H1 (cell line): ENCODE results near the gene DYNLT1. TPM values are rescaled to one million over a fixed set of nuclear protein-coding genes. Genes with fewer than 3 reads are reported as not detected.

Source experiments
- CTCF ChIA-PET: fragments of 300-600 bp; sonication (Branson Sonifier 250); formaldehyde crosslinking; loops from one replicate; lab custom pipeline; 2021; ENCODE audit not compliant: partially characterized antibody; lab: Charles Lee
- POLR2A ChIA-PET: fragments of 300-600 bp; sonication (Branson Sonifier 250); formaldehyde crosslinking; loops from one replicate; lab custom pipeline; 2021; ENCODE audit warnings: inconsistent platforms; ENCODE audit not compliant: partially characterized antibody; lab: Charles Lee
- DNase-seq, 2 experiments: peaks; one replicate each; pipeline versions ENCODE4 v3.0.0 to v3.0.0-alpha.2; 2010 to 2022; ENCODE audit warnings: low spot score in 2 of 2, low read depth in 1 of 2, mixed read lengths in 1 of 2
- FAIRE-seq: peaks from 2 replicates; lab custom pipeline; 2011; peaks lifted over from hg19 to GRCh38; lab: Jason Lieb, UNC
- H2AFZ ChIP-seq: 2 replicates; pipeline ENCODE4 v1.8.1; 2012; ENCODE audit warnings: low read length, inconsistent platforms
- H2AK5ac ChIP-seq: 2 replicates; pipeline ENCODE4 v1.6.1; 2013; ENCODE audit warnings: low read depth, low read length
- H2BK120ac ChIP-seq: replicated peaks from 2 replicates; pipeline ENCODE3; 2013; ENCODE audit warnings: low read depth, low read length, inconsistent platforms
- H2BK12ac ChIP-seq: 2 replicates; pipeline ENCODE4 v1.6.1; 2013; ENCODE audit warnings: low read depth, low read length
- H2BK15ac ChIP-seq: 2 replicates; pipeline ENCODE4 v1.6.1; 2013; ENCODE audit warnings: low read length
- H2BK20ac ChIP-seq: 2 replicates; pipeline ENCODE4 v1.6.1; 2013; ENCODE audit warnings: low read length
- H2BK5ac ChIP-seq: 2 replicates; pipeline ENCODE4 v1.6.1; 2013; ENCODE audit warnings: low read depth, low read length
- H3K14ac ChIP-seq: 2 replicates; pipeline ENCODE4 v1.6.1; 2013; ENCODE audit warnings: inconsistent platforms; ENCODE audit not compliant: insufficient read length
- H3K18ac ChIP-seq: 2 replicates; pipeline ENCODE4 v1.6.1; 2013; ENCODE audit warnings: low read length; ENCODE audit errors: extremely low read depth
- H3K23ac ChIP-seq: 2 replicates; pipeline ENCODE4 v1.6.1; 2013; ENCODE audit warnings: inconsistent platforms; ENCODE audit not compliant: insufficient read length
- H3K23me2 ChIP-seq: 2 replicates; pipeline ENCODE4 v1.6.1; 2013; ENCODE audit warnings: low read depth, low read length
- H3K27ac ChIP-seq: 2 replicates; pipeline ENCODE4 v1.6.1; 2011; ENCODE audit warnings: low read depth, low read length, inconsistent platforms
- H3K27me3 ChIP-seq, 4 experiments: replicated peaks in 1 of 4; 1 replicate in 1 of 4; 2 replicates in 3 of 4; pipeline versions ENCODE4 v1.6.1 to v1.8.1; 2011 to 2013; ENCODE audit warnings: low read length in 3 of 4, mild to moderate bottlenecking in 3 of 4, inconsistent platforms in 2 of 4, mixed read lengths in 2 of 4, moderate library complexity in 1 of 4; ENCODE audit not compliant: control insufficient read depth in 3 of 4, insufficient read depth in 3 of 4; ENCODE audit errors: extremely low read depth in 1 of 4
- H3K36me3 ChIP-seq, 4 experiments: 2 replicates each; pipeline versions ENCODE4 v1.6.1 to v1.8.1; 2011 to 2013; ENCODE audit warnings: mild to moderate bottlenecking in 4 of 4, low read length in 3 of 4, moderate library complexity in 2 of 4, control low read depth in 1 of 4, inconsistent platforms in 1 of 4; ENCODE audit not compliant: insufficient read depth in 4 of 4, control insufficient read depth in 2 of 4
- H3K4ac ChIP-seq: replicated peaks from 2 replicates; pipeline ENCODE3; 2013; ENCODE audit warnings: low read length, low read depth, mixed read lengths, inconsistent platforms; ENCODE audit not compliant: insufficient read length
- H3K4me1 ChIP-seq, 4 experiments: replicated peaks in 1 of 4; 1 replicate in 1 of 4; 2 replicates in 3 of 4; pipeline versions ENCODE4 v1.6.1 to v1.8.1; 2011 to 2013; ENCODE audit warnings: low read length in 3 of 4, inconsistent platforms in 2 of 4, mixed read lengths in 1 of 4; ENCODE audit not compliant: insufficient read depth in 4 of 4, control insufficient read depth in 3 of 4
- H3K4me2 ChIP-seq, 2 experiments: 2 replicates each; pipeline versions ENCODE4 v1.6.1 to v1.8.1; 2011 to 2013; ENCODE audit warnings: low read depth in 2 of 2, low read length in 2 of 2, control low read depth in 1 of 2, inconsistent platforms in 1 of 2, mild to moderate bottlenecking in 1 of 2; ENCODE audit not compliant: insufficient read depth in 1 of 2
- H3K4me3 ChIP-seq, 4 experiments: fragments of 200-600, 300-600 bp in 1 of 4; sonication (generic), shearing (Covaris generic), sonication (Bioruptor Twin) in 1 of 4; 2 replicates each; pipeline versions ENCODE4 v1.5.1 to v1.8.1; 2011 to 2016; ENCODE audit warnings: low read length in 4 of 4, low read depth in 3 of 4, control low read depth in 2 of 4, inconsistent platforms in 2 of 4, mild to moderate bottlenecking in 2 of 4, mixed read lengths in 1 of 4, moderate library complexity in 1 of 4; ENCODE audit not compliant: insufficient read depth in 2 of 4; ENCODE audit errors: extremely low read depth in 1 of 4
- H3K56ac ChIP-seq: replicated peaks from 2 replicates; pipeline ENCODE3; 2013; ENCODE audit warnings: low read depth, mild to moderate bottlenecking, mixed read lengths, low read length, inconsistent platforms; ENCODE audit not compliant: insufficient read length
- H3K79me1 ChIP-seq: 2 replicates; pipeline ENCODE4 v1.6.1; 2013; ENCODE audit warnings: low read depth, low read length, control low read depth
- H3K79me2 ChIP-seq, 2 experiments: 2 replicates each; pipeline versions ENCODE4 v1.6.1 to v1.8.1; 2012 to 2013; ENCODE audit warnings: low read length in 2 of 2, mild to moderate bottlenecking in 2 of 2, inconsistent platforms in 1 of 2; ENCODE audit not compliant: insufficient read depth in 2 of 2, control insufficient read depth in 1 of 2
- H3K9ac ChIP-seq, 4 experiments: replicated peaks in 1 of 4; 1 replicate in 1 of 4; 2 replicates in 3 of 4; pipeline versions ENCODE4 v1.6.1 to v1.8.1; 2011 to 2013; ENCODE audit warnings: low read depth in 3 of 4, low read length in 3 of 4, control low read depth in 2 of 4, mild to moderate bottlenecking in 2 of 4, moderate library complexity in 2 of 4, inconsistent platforms in 1 of 4; ENCODE audit errors: extremely low read depth in 1 of 4
- H3K9me3 ChIP-seq, 2 experiments: 2 replicates each; pipeline versions ENCODE4 v1.6.1 to v1.8.1; 2012 to 2013; ENCODE audit warnings: mild to moderate bottlenecking in 2 of 2, moderate library complexity in 2 of 2, control low read depth in 1 of 2, inconsistent platforms in 1 of 2, low read depth in 1 of 2, low read length in 1 of 2, mixed read lengths in 1 of 2; ENCODE audit not compliant: insufficient read depth in 2 of 2
- H4K20me1 ChIP-seq, 2 experiments: replicated peaks in 1 of 2; 2 replicates each; pipeline versions ENCODE3 to v1.8.1; 2011 to 2013; ENCODE audit warnings: inconsistent platforms in 2 of 2, low read length in 2 of 2, mild to moderate bottlenecking in 1 of 2; ENCODE audit not compliant: insufficient read depth in 2 of 2, control insufficient read depth in 1 of 2
- H4K5ac ChIP-seq: 2 replicates; pipeline ENCODE4 v1.6.1; 2013; ENCODE audit warnings: low read length, low read depth, mixed read lengths, inconsistent platforms; ENCODE audit not compliant: insufficient read length
- H4K8ac ChIP-seq: 2 replicates; pipeline ENCODE4 v1.8.0; 2013; ENCODE audit warnings: mild to moderate bottlenecking, moderate library complexity, low read length, inconsistent platforms; ENCODE audit not compliant: insufficient read depth; ENCODE audit errors: extremely low read depth
- H4K91ac ChIP-seq: replicated peaks from 2 replicates; pipeline ENCODE3; 2013; ENCODE audit warnings: low read length, mixed read lengths, inconsistent platforms; ENCODE audit not compliant: insufficient read length
- BACH1 ChIP-seq: IDR thresholded peaks from 2 replicates; pipeline ENCODE4 v1.6.1; 2012; ENCODE audit warnings: low read length, improper control_type of control experiment
- CBX5 ChIP-seq: fragments of 300-800, 300-1000 bp; sonication (generic); IDR thresholded peaks from 2 replicates; pipeline ENCODE4 v1.7.1; 2016; ENCODE audit warnings: antibody characterized with exemption, low read length, low read depth
- CREB1 ChIP-seq: IDR thresholded peaks from 2 replicates; pipeline ENCODE4 v1.6.1; 2012; ENCODE audit warnings: inconsistent platforms
- TAF7 ChIP-seq: optimal IDR thresholded peaks from 2 replicates; pipeline ENCODE3; 2011; ENCODE audit warnings: low read depth, mild to moderate bottlenecking, inconsistent platforms, low read length, moderate library complexity, borderline replicate concordance
- TCF12 ChIP-seq: IDR thresholded peaks from 2 replicates; pipeline ENCODE4 v1.6.1; 2011; ENCODE audit warnings: low read depth, mild to moderate bottlenecking, low read length
- WGBS, 2 experiments: shearing (Covaris generic) in 1 of 2; methylation state at CpG; one replicate each; pipeline versions ENCODE4 v1.1.6 to v1.1.7; 2013 to 2015; ENCODE audit warnings: low lambda C conversion rate in 2 of 2, mixed read lengths in 2 of 2, inconsistent platforms in 1 of 2, low coverage in 1 of 2, missing lambda C conversion rate in 1 of 2; ENCODE audit not compliant: insufficient replicate concordance in 2 of 2, insufficient coverage in 1 of 2, insufficient read length in 1 of 2; ENCODE audit errors: extremely low coverage in 1 of 2, missing lambda C conversion rate in 1 of 2; 5-methylcytosine and 5-hydroxymethylcytosine counted together
- polyA plus RNA-seq, 7 experiments: library from polyadenylated mRNA; depleted of rRNA in 3 of 7; stranded (reverse) in 5 of 7; unstranded in 2 of 7; fragments of >200 nt in 5 of 7; fragments of 200-250 nt in 2 of 7; gene quantifications; 1 replicate in 5 of 7; 2 replicates in 1 of 7; 4 replicates in 1 of 7; pipeline versions ENCODE4 v1.2.1 to v1.2.3, GENCODE V29; 2011 to 2013; ENCODE audit warnings: missing spikeins in 2 of 7, mixed read lengths in 2 of 7
- total RNA-seq: library from RNA; stranded (reverse); fragmentation: NEBNext Ultra II Directional; extraction: Animal tissue kit (Norgen Biotek cat#: 25700); gene quantifications from 2 replicates; pipeline ENCODE4 v1.2.1, GENCODE V29; 2021

The DYNLT1 gene
- total and polyA plus RNA-seq, 2 of the 8 experiments (the other 6 are each of a cell fraction or from before 2014, with no cell fraction given): 119 to 245 TPM

- peaks cover 3% of the 10 kb centered on the region for H3K23me2 ChIP-seq
Measured at GRCh38 chr6:158648682-158649131, 4.2 kb upstream of the DYNLT1 start.

More at GRCh38 chr6:158648682-158649131, 4.2 kb upstream of the DYNLT1 start:
- Histone ChIP-seq H2AK5ac (no peak overlapping the region), H3K9ac (no peak overlapping the region), H3K4me3 (no peak overlapping the region), H3K79me2 (peaks cover 0 to 3% of the 10 kb centered on the region in 2 experiments; a peak in 2 of 4 replicates), H4K20me1 (no peaks in the 10 kb centered on the region), H2BK15ac (no peak overlapping the region), H3K23ac (no peak overlapping the region), H3K36me3 (no peaks in the 10 kb centered on the region), H3K9me3 (no peaks in the 10 kb centered on the region), H2BK5ac (no peak overlapping the region), H2BK12ac (no peak overlapping the region), H3K14ac (no peak overlapping the region), H4K5ac (no peak overlapping the region), H2AFZ (no peak overlapping the region), H2BK20ac (no peak overlapping the region), H3K4me1 (peaks cover 0 to 4% (median 1%) of the 10 kb centered on the region in 4 experiments; a peak in 1 of 7 replicates), H3K27ac (no peak overlapping the region), H4K8ac (no peak overlapping the region), H3K27me3 (peaks cover 0 to 4% (median 0%) of the 10 kb centered on the region in 4 experiments; a peak in 2 of 7 replicates), H3K56ac (no peak overlapping the region), H3K4me2 (no peak overlapping the region), H4K91ac (no peak overlapping the region), H3K79me1 (no peaks in the 10 kb centered on the region), H2BK120ac (no peak overlapping the region), H3K18ac (no peak overlapping the region), H3K4ac (no peak overlapping the region)
- DNase-seq (no peak), FAIRE-seq (no peak)
- ChIA-PET POLR2A (no interaction called here), CTCF (interaction anchor here (0.7 to 8.7 kb wide), 5 partner anchors 13 to 458 kb away, joined by 3 to 73 read pairs (median 4); no protein-coding TSS in a partner anchor)
- TF ChIP-seq BACH1: no peak
- no peak for TF ChIP-seq CREB1
- no peak for TF ChIP-seq TAF7
- no peak for TF ChIP-seq TCF12
- no peak for TF ChIP-seq CBX5
- 93% methylated on average over 5 of the region's 5 CpGs; no CpG with 5 or more reads in 1 of the 2 experiments for WGBS, 2 experiments
